Cardiac muscle cell (in vitro differentiated cells and primary cell): ENCODE data around the gene FBXO33. TPM values are rescaled to one million over a fixed set of nuclear protein-coding genes. Genes with fewer than 3 reads are reported as not detected.

Experiments used
- DNase-seq, 2 donors: peaks; one replicate each; pipeline versions ENCODE4 v3.0.0 to v3.0.0-alpha.2; 2010 to 2017; ENCODE audit warnings: low read depth in 1 of 2, low spot score in 1 of 2
- H3K27ac ChIP-seq: fragments of 200-600 bp; sonication (generic); 2 replicates; pipeline ENCODE4 v1.5.1; 2016
- H3K27me3 ChIP-seq: fragments of 200-600 bp; sonication (generic); 2 replicates; pipeline ENCODE4 v1.6.0; 2016; ENCODE audit warnings: control low read depth
- H3K36me3 ChIP-seq: fragments of 200-600 bp; sonication (generic); 2 replicates; pipeline ENCODE4 v1.5.1; 2016; ENCODE audit warnings: control low read depth
- H3K4me1 ChIP-seq: fragments of 200-600 bp; sonication (generic); 2 replicates; pipeline ENCODE4 v1.8.1; 2017; ENCODE audit warnings: low read depth, mild to moderate bottlenecking, mixed run types
- H3K4me3 ChIP-seq: fragments of 200-600 bp; sonication (generic); 2 replicates; pipeline ENCODE4 v1.5.1; 2016; ENCODE audit warnings: mild to moderate bottlenecking
- H3K9me3 ChIP-seq: fragments of 200-600 bp; sonication (generic); 2 replicates; pipeline ENCODE4 v1.5.1; 2017; ENCODE audit warnings: low read depth, mild to moderate bottlenecking, control low read depth
- CTCF ChIP-seq: IDR thresholded peaks from 2 replicates; pipeline ENCODE4 v1.5.1; 2012; ENCODE audit warnings: low read depth, mild to moderate bottlenecking, low read length
- polyA plus RNA-seq: library from polyadenylated mRNA; unstranded; fragments of >200 nt; fragmentation: Nextera tagmentation; extraction: Ambion mirVana; gene quantifications from 2 replicates; pipeline ENCODE4 v1.2.1, GENCODE V29; 2016
- total RNA-seq: library from RNA; depleted of rRNA; stranded (reverse); fragments of >200 nt; gene quantifications from 2 replicates; pipeline ENCODE4 v1.2.3, GENCODE V29; 2016

The FBXO33 gene
- total and polyA plus RNA-seq, 2 experiments from 2014 or later, result 13.6 to 14.0 TPM

- Histone ChIP-seq H3K27me3 (no peaks in the 10 kb centered on the region), H3K27ac (no peak overlapping the region), H3K9me3 (no peaks in the 10 kb centered on the region), H3K4me1 (peaks cover 4% of the 10 kb centered on the region), H3K4me3 (no peak overlapping the region), H3K36me3 (no peaks in the 10 kb centered on the region)
- no peak for TF ChIP-seq CTCF
- no peak for DNase-seq
Observed at GRCh38 chr14:39435241-39435640, 3.0 kb upstream of the FBXO33 start.

- H3K4me3 ChIP-seq, result no peak overlapping the region
- H3K4me1 ChIP-seq, result peaks cover 12% of the 10 kb centered on the region
- H3K27me3 ChIP-seq, result no peaks in the 10 kb centered on the region
- no peak overlapping the region for H3K27ac ChIP-seq
- TF ChIP-seq CTCF, result no peak
- no peaks in the 10 kb centered on the region for H3K9me3 ChIP-seq
- H3K36me3 ChIP-seq, result no peaks in the 10 kb centered on the region
- DNase-seq, result no peak
Observed at GRCh38 chr14:39434401-39434800, 2.2 kb upstream of the FBXO33 start.

GRCh38 chr14:39433452-39433813, 1.2 kb upstream of the FBXO33 start:
- Histone ChIP-seq H3K4me1 (peaks cover 12% of the 10 kb centered on the region), H3K36me3 (no peaks in the 10 kb centered on the region), H3K27ac (peak overlapping the region; percentile 100), H3K4me3 (peak overlapping the region; percentile 60), H3K27me3 (no peaks in the 10 kb centered on the region), H3K9me3 (no peaks in the 10 kb centered on the region)
- no peak for DNase-seq
- TF ChIP-seq CTCF, result no peak

GRCh38 chr14:39432619-39433451, 602 bp upstream of the FBXO33 start:
- no peaks in the 10 kb centered on the region for H3K9me3 ChIP-seq
- peaks cover 12% of the 10 kb centered on the region for H3K4me1 ChIP-seq
- TF ChIP-seq CTCF, result no peak
- no peaks in the 10 kb centered on the region for H3K36me3 ChIP-seq
- H3K27ac ChIP-seq, result peak overlapping the region; percentile 100
- peak; percentile 83 to 94 for DNase-seq
- no peaks in the 10 kb centered on the region for H3K27me3 ChIP-seq
- H3K4me3 ChIP-seq, result peak overlapping the region; percentile 60

GRCh38 chr14:39431416-39432178, 636 bp downstream of the FBXO33 start:
- Histone ChIP-seq H3K4me1 (peaks cover 12% of the 10 kb centered on the region), H3K4me3 (peak overlapping the region; percentile 60), H3K27me3 (no peaks in the 10 kb centered on the region), H3K27ac (peak overlapping the region; percentile 100), H3K36me3 (no peaks in the 10 kb centered on the region), H3K9me3 (no peaks in the 10 kb centered on the region)
- DNase-seq, result peak; percentile 40 to 80
- TF ChIP-seq CTCF, result no peak
